HL-60 (cell line): Measurements from ENCODE around the gene MNAT1.

ENCODE experiments used
- DNase-seq, 2 experiments: peaks; one replicate each; pipeline ENCODE4 v3.0.0-alpha.2; 2010 to 2020; ENCODE audit warnings: low read depth in 1 of 2, low spot score in 1 of 2
- H3K27ac ChIP-seq: fragments of 250-450 bp; sonication (Bioruptor Pico); replicated peaks from 2 replicates; pipeline ENCODE4 v1.5.1; 2020; ENCODE audit warnings: mild to moderate bottlenecking, moderate library complexity
- H3K27me3 ChIP-seq: fragments of 250-450 bp; sonication (Bioruptor Pico); 2 replicates; pipeline ENCODE4 v1.5.1; 2021; ENCODE audit warnings: mild to moderate bottlenecking, moderate library complexity; ENCODE audit not compliant: insufficient read depth, poor library complexity, severe bottlenecking
- H3K4me3 ChIP-seq: replicated peaks from 2 replicates; pipeline ENCODE4 v1.5.1; 2011; ENCODE audit warnings: mild to moderate bottlenecking, control low read depth, low read length; ENCODE audit not compliant: insufficient read depth
- GABPA ChIP-seq: IDR thresholded peaks from 2 replicates; pipeline ENCODE4 v1.6.1; 2012; ENCODE audit warnings: low read depth
- POLR2AphosphoS5 ChIP-seq: IDR thresholded peaks from 2 replicates; pipeline ENCODE4 v1.6.1; 2012; ENCODE audit warnings: low read depth
- SPI1 ChIP-seq: IDR thresholded peaks from 2 replicates; pipeline ENCODE4 v1.6.1; 2012; ENCODE audit warnings: low read depth, mild to moderate bottlenecking, borderline replicate concordance
- TF ChIP-seq, protein P1 (sequence below): IDR thresholded peaks from 2 replicates; pipeline ENCODE4 v1.6.1; 2012; ENCODE audit warnings: low read depth; ENCODE audit not compliant: insufficient replicate concordance
- TF ChIP-seq, protein P2 (sequence below): IDR thresholded peaks from one replicate; pipeline ENCODE4 v1.5.1; 2011; ENCODE audit warnings: low read length, control low read depth, inconsistent platforms; ENCODE audit not compliant: insufficient read depth

The MNAT1 gene

DNA sequence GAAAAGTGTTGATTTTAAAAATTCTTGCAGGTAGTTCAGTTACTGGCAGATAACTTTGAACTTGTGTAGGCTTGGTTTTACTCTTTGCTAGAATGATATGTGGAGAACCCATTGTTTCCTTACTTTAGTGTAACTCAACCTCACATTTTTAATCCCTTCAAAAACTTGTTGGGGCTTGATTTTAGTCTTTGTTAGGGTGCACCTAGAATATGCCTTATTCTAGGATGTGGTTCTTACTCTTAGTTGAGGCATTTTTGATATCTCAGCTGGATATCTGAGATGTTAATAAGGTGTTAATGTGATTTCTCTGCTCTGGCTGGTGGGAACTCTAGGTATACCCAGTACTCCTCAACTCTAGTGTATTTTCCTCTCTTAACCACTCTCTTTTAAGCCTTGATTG is 10.0 kb downstream of the MNAT1 start:
- H3K27me3 ChIP-seq: no peaks in the 10 kb centered on the region
- no peak for DNase-seq
- no peak overlapping the region for H3K27ac ChIP-seq
- no peak overlapping the region for H3K4me3 ChIP-seq
- no peak for TF ChIP-seq GABPA
- TF ChIP-seq POLR2AphosphoS5: no peak
- TF ChIP-seq, protein P1, sequence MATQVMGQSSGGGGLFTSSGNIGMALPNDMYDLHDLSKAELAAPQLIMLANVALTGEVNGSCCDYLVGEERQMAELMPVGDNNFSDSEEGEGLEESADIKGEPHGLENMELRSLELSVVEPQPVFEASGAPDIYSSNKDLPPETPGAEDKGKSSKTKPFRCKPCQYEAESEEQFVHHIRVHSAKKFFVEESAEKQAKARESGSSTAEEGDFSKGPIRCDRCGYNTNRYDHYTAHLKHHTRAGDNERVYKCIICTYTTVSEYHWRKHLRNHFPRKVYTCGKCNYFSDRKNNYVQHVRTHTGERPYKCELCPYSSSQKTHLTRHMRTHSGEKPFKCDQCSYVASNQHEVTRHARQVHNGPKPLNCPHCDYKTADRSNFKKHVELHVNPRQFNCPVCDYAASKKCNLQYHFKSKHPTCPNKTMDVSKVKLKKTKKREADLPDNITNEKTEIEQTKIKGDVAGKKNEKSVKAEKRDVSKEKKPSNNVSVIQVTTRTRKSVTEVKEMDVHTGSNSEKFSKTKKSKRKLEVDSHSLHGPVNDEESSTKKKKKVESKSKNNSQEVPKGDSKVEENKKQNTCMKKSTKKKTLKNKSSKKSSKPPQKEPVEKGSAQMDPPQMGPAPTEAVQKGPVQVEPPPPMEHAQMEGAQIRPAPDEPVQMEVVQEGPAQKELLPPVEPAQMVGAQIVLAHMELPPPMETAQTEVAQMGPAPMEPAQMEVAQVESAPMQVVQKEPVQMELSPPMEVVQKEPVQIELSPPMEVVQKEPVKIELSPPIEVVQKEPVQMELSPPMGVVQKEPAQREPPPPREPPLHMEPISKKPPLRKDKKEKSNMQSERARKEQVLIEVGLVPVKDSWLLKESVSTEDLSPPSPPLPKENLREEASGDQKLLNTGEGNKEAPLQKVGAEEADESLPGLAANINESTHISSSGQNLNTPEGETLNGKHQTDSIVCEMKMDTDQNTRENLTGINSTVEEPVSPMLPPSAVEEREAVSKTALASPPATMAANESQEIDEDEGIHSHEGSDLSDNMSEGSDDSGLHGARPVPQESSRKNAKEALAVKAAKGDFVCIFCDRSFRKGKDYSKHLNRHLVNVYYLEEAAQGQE: no peak
- no peak for TF ChIP-seq SPI1
- TF ChIP-seq, protein P2, sequence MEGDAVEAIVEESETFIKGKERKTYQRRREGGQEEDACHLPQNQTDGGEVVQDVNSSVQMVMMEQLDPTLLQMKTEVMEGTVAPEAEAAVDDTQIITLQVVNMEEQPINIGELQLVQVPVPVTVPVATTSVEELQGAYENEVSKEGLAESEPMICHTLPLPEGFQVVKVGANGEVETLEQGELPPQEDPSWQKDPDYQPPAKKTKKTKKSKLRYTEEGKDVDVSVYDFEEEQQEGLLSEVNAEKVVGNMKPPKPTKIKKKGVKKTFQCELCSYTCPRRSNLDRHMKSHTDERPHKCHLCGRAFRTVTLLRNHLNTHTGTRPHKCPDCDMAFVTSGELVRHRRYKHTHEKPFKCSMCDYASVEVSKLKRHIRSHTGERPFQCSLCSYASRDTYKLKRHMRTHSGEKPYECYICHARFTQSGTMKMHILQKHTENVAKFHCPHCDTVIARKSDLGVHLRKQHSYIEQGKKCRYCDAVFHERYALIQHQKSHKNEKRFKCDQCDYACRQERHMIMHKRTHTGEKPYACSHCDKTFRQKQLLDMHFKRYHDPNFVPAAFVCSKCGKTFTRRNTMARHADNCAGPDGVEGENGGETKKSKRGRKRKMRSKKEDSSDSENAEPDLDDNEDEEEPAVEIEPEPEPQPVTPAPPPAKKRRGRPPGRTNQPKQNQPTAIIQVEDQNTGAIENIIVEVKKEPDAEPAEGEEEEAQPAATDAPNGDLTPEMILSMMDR: no peak

DNA sequence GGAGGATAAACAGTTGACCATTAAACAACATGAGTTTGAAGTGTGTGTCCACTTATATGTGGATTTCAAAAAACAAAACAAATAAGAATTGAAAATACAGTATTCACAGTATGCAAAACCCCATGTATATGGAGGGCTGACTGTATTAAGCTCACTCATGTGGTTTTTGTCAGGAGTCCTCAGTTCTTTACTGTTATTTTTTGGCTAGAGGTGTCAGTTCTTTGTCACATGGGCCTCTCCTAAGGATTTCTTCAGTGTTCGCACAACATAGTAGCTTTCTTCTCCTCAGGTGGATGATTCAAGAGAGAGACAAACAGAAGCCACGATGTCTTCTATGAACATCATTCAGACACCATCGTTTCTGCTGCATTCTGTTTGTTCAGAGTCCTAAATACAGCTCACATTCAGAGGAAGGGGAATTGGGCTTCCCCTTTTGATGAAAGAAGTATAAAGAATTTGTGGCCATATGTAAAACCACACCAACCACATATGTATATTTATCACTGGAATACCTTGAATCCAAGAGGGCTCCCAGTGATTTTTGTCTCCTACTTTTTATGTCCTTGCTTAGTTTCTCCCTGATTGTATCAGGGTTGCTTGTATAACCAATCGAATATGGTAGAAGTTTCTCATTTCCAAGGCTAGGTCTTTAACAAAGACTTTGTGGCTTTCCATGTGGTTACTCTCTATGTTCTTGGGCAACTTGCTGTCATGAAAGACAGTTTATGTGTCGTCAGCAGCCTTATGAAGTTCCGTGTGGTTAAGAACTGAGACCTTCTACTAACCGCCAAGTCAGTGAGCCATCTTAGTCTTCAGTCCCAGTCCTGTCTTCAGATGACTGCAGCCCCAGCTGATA is 18.9 kb downstream of the MNAT1 start:
- Histone ChIP-seq H3K4me3 (0 out of 2 replicates have a peak overlapping the region, but pooled peaks have one; percentile 4), H3K27ac (peak overlapping the region; percentile 78), H3K27me3 (no peaks in the 10 kb centered on the region)
- DNase-seq: peak; percentile 87 to 93
- TF ChIP-seq, protein P1: no peak
- TF ChIP-seq, protein P2: no peak
- TF ChIP-seq SPI1 (peak; percentile 95), POLR2AphosphoS5 (peak; percentile 93), GABPA (peak; percentile 27; the same call in 1 of the 2 replicates)

DNA sequence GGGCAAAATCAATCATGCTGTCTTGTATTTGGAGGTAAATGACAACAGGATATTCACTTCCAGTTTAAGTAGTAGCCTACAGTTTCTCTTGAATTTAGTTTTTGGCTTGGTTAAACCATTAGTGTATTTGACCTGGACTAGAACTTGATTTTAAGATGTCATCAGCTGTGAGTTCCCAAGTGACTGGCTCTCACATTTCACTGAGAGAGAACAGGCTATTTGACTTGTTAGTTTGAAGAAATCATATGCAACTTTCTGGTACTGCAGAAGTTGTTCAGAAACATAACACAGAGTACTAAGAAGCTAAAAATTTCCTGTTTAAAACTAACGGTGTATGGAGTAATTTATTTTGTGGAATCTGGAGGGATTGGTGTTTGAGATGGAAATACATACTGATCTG is 22.3 kb downstream of the MNAT1 start:
- TF ChIP-seq, protein P1: no peak
- TF ChIP-seq SPI1 (no peak), GABPA (no peak), POLR2AphosphoS5 (no peak)
- TF ChIP-seq, protein P2: no peak
- H3K27ac ChIP-seq: peak overlapping the region; percentile 34
- no peak overlapping the region for H3K4me3 ChIP-seq
- DNase-seq: no peak
- H3K27me3 ChIP-seq: no peaks in the 10 kb centered on the region
